Vagina (tissue), 2 donors: ENCODE data around the gene ARX.

Experiments used
- CTCF ChIP-seq, 3 experiments: fragments of 450-650 bp in 2 of 3; fragments of 200-600 bp in 1 of 3; sonication (generic) in 1 of 3; IDR thresholded peaks; one replicate each; pipeline ENCODE4 v1.5.1; 2017 to 2019; ENCODE audit warnings: antibody characterized with exemption in 3 of 3, mild to moderate bottlenecking in 2 of 3, moderate library complexity in 2 of 3
- POLR2A ChIP-seq, 2 donors: fragments of 450-650 bp; IDR thresholded peaks; one replicate each; pipeline ENCODE4 v1.6.1; 2017; ENCODE audit warnings: antibody characterized with exemption in 2 of 2, mild to moderate bottlenecking in 2 of 2, moderate library complexity in 2 of 2
- POLR2AphosphoS5 ChIP-seq, 2 donors: sonication (generic); formaldehyde crosslinking; IDR thresholded peaks; one replicate each; pipeline ENCODE4 v1.9.0; 2017; ENCODE audit warnings: antibody characterized with exemption in 2 of 2, mild to moderate bottlenecking in 2 of 2, low read depth in 1 of 2; ENCODE audit not compliant: insufficient read depth in 1 of 2

DNA sequence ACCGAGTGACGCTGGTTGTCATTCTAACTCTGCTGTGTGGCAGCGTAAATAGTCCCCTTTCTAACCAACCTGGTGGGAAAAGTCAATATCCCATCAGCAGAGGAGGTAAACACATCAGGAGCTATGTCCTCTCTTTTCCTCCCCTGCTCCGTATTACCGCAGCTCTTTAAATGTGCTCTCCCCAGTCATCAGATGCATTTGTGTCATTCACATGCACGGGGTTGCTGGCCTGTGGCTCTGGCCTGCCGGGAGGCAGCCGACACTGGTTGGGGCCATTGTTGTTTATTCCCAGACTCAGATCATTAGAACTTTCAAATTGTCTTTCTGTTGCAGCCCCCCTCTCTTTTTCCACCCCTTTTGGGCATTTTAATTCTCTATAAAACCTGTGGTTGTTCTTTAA, 21.9 kb downstream of the ARX start:
- TF ChIP-seq POLR2A (IDR thresholded peaks at IDR 0.05) (no peak), CTCF (IDR thresholded peaks at IDR 0.05) (no peak), POLR2AphosphoS5 (IDR thresholded peaks at IDR 0.05; ENCODE audit: insufficient read depth in 1 of 2, low read depth in 1 of 2) (no peak)
